ENCODE measurements around the gene RAD51. TPM values are rescaled to one million over a fixed set of nuclear protein-coding genes. Genes with fewer than 3 reads are reported as not detected.
"Not testable (repeated sequence)": the region's sequence is repeated elsewhere in the genome, so short reads cannot be mapped to it uniquely, and the experiment has no call there.

The RAD51 gene
- total RNA-seq, 1 donor from 2014 or later = 5.0 TPM

DNA sequence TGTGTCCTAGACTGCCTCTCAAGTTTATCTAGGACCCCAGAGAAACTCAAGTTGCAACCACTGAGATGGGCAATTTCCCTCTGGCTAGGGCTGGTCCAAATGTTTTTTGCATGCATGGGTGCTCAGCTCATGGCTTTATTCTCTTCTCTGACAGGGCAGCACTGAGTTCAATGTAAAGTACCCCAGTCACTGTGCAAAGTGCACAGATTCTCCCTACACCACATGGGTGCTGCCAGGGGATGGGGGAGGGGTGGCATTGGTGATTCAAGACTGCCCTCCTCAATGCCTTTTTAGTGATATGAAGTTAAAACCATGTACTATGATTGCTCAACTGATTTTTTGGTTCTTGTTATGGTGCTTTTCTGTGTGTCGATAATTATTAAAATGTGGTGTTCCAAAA, 14.8 kb upstream of the RAD51 start:
- no peak overlapping the region for H3K4me3 Mint-ChIP-seq (ENCODE audit: unreplicated experiment)
- peaks cover 5% of the 10 kb centered on the region for H3K36me3 Mint-ChIP-seq (ENCODE audit: unreplicated experiment)
- DNase-seq = no peak
- no peaks in the 10 kb centered on the region for H3K4me1 Mint-ChIP-seq (ENCODE audit: low read depth, unreplicated experiment)
- H3K27ac Mint-ChIP-seq (ENCODE audit: unreplicated experiment) = no peak overlapping the region
- H3K9me3 Mint-ChIP-seq (ENCODE audit: unreplicated experiment) = peaks cover 1% of the 10 kb centered on the region
- H3K27me3 Mint-ChIP-seq (ENCODE audit: unreplicated experiment) = peaks cover 1% of the 10 kb centered on the region
- TF ChIP-seq CTCF (IDR thresholded peaks at IDR 0.05; ENCODE audit: partially characterized antibody, unreplicated experiment) = no peak

- not testable (repeated sequence) for H3K4me3 Mint-ChIP-seq (ENCODE audit: unreplicated experiment)
Observed at GRCh38 chr15:40680959-40681358, 14.0 kb upstream of the RAD51 start.

GRCh38 chr15:40684381-40684780, 10.6 kb upstream of the RAD51 start:
- no peak for DNase-seq
- H3K4me3 Mint-ChIP-seq (ENCODE audit: unreplicated experiment) = no peak overlapping the region
- TF ChIP-seq CTCF (IDR thresholded peaks at IDR 0.05; ENCODE audit: partially characterized antibody, unreplicated experiment) = no peak
- no peaks in the 10 kb centered on the region for H3K27me3 Mint-ChIP-seq (ENCODE audit: unreplicated experiment)
- H3K36me3 Mint-ChIP-seq (ENCODE audit: unreplicated experiment) = peaks cover 5% of the 10 kb centered on the region
- peak overlapping the region; percentile 64 for H3K27ac Mint-ChIP-seq (ENCODE audit: unreplicated experiment)
- H3K4me1 Mint-ChIP-seq (ENCODE audit: low read depth, unreplicated experiment) = peaks cover 1% of the 10 kb centered on the region
- peaks cover 4% of the 10 kb centered on the region for H3K9me3 Mint-ChIP-seq (ENCODE audit: unreplicated experiment)

More at GRCh38 chr15:40680959-40681358, 14.0 kb upstream of the RAD51 start:
- not testable (repeated sequence) for H3K36me3 Mint-ChIP-seq (ENCODE audit: unreplicated experiment); H3K9me3 Mint-ChIP-seq (ENCODE audit: unreplicated experiment); H3K27ac Mint-ChIP-seq (ENCODE audit: unreplicated experiment); H3K27me3 Mint-ChIP-seq (ENCODE audit: unreplicated experiment); H3K4me1 Mint-ChIP-seq (ENCODE audit: low read depth, unreplicated experiment); DNase-seq

GRCh38 chr15:40685376-40685775, 9.6 kb upstream of the RAD51 start:
- Mint-ChIP-seq H3K9me3 (ENCODE audit: unreplicated experiment) (peaks cover 4% of the 10 kb centered on the region), H3K27ac (ENCODE audit: unreplicated experiment) (no peak overlapping the region), H3K27me3 (ENCODE audit: unreplicated experiment) (no peaks in the 10 kb centered on the region), H3K4me1 (ENCODE audit: low read depth, unreplicated experiment) (peaks cover 1% of the 10 kb centered on the region), H3K4me3 (ENCODE audit: unreplicated experiment) (no peak overlapping the region), H3K36me3 (ENCODE audit: unreplicated experiment) (peaks cover 5% of the 10 kb centered on the region)
- TF ChIP-seq CTCF (IDR thresholded peaks at IDR 0.05; ENCODE audit: partially characterized antibody, unreplicated experiment) = no peak
- no peak for DNase-seq

DNA sequence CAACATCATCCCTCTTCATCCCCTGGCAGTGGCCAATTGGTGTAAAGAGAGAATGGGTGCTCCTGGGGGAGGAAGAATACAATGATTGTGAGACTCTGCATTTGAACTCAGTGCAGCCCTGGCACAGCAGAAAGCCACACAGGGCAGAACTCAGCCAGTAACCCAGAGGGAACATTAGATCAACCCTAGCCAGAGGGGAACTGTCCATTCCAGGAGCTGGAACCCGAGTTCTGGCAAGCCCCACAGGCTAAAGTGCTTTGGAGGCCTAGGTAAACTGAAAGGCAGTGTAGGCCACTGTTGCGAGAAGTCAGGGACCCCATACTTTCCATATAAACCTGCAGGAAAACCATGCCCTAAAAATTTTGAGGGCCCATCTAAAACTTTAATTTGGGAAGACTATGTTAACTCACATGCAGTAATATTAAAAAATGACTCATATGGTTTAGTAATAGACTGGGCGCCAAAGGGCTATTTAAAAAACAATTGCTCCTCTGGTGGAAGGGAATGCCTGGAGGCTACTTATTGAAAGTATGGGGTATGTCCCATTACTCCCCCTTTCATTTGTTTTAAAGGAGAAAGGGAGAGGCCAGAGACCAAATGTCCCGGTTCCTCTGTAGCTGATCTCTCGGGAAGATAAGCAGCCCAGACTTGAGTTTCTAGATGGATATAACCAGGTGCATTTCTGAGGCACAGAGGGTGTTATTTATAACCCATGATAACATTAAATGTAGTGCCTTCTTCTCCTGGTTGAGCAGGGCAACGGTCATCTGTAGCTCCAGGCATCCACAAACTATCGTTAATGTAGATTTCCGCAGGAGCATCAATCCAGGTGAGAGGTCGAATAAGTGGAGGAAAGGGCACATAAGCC, 5.8 kb upstream of the RAD51 start:
- Mint-ChIP-seq H3K27ac (ENCODE audit: unreplicated experiment) (no peak overlapping the region), H3K4me1 (ENCODE audit: low read depth, unreplicated experiment) (peaks cover 1% of the 10 kb centered on the region), H3K4me3 (ENCODE audit: unreplicated experiment) (no peak overlapping the region), H3K36me3 (ENCODE audit: unreplicated experiment) (peaks cover 5% of the 10 kb centered on the region), H3K27me3 (ENCODE audit: unreplicated experiment) (peaks cover 1% of the 10 kb centered on the region), H3K9me3 (ENCODE audit: unreplicated experiment) (peaks cover 4% of the 10 kb centered on the region)
- TF ChIP-seq CTCF (IDR thresholded peaks at IDR 0.05; ENCODE audit: partially characterized antibody, unreplicated experiment) = no peak
- no peak for DNase-seq
